ENCODE results near the gene ANAPC7.
"Not testable (repeated sequence)": the region's sequence is repeated elsewhere in the genome, so short reads cannot be mapped to it uniquely, and the experiment has no call there.

The ANAPC7 gene

GRCh38 chr12:110403146-110403975, at the start of gene ANAPC7:
TSS of gene ANAPC7 (minus strand) at chr12:110403708. CDS start at chr12:110403627, 81 bp downstream.
- DNase-seq: peak; percentile 93

- no peak for DNase-seq
Measured at GRCh38 chr12:110451263-110451662, 47.8 kb upstream of the ANAPC7 start.

- peak; percentile 96 for DNase-seq
Measured at GRCh38 chr12:110449799-110450497, 46.4 kb upstream of the ANAPC7 start, which contains the start of gene ARPC3. TSS of gene ARPC3 (minus strand) at chr12:110450337. CDS start at chr12:110450260, 77 bp downstream.

GRCh38 chr12:110444455-110444854, 40.9 kb upstream of the ANAPC7 start:
- no peak for DNase-seq

GRCh38 chr12:110436231-110436630, 32.7 kb upstream of the ANAPC7 start:
- DNase-seq: no peak

GRCh38 chr12:110431957-110432587, 28.6 kb upstream of the ANAPC7 start:
- peak; percentile 45 for DNase-seq

- DNase-seq: not testable (repeated sequence)
Measured at GRCh38 chr12:110429676-110430075, 26.2 kb upstream of the ANAPC7 start.

GRCh38 chr12:110426406-110426805, 22.9 kb upstream of the ANAPC7 start:
- DNase-seq: no peak

GRCh38 chr12:110424237-110424636, 20.7 kb upstream of the ANAPC7 start:
- no peak for DNase-seq

- no peak for DNase-seq
Measured at GRCh38 chr12:110421701-110422100, 18.2 kb upstream of the ANAPC7 start.

GRCh38 chr12:110421159-110421661, 17.7 kb upstream of the ANAPC7 start:
- no peak for DNase-seq

- not testable (repeated sequence) for DNase-seq
Measured at GRCh38 chr12:110420644-110421043, 17.1 kb upstream of the ANAPC7 start.

- DNase-seq: not testable (repeated sequence)
Measured at GRCh38 chr12:110417113-110417512, 13.6 kb upstream of the ANAPC7 start.

GRCh38 chr12:110410086-110410485, 6.6 kb upstream of the ANAPC7 start:
- not testable (repeated sequence) for DNase-seq

GRCh38 chr12:110405126-110405662, 1.7 kb upstream of the ANAPC7 start:
- not testable (repeated sequence) for DNase-seq

- DNase-seq: peak; percentile 81
Measured at GRCh38 chr12:110403976-110404682, 621 bp upstream of the ANAPC7 start.

GRCh38 chr12:110382683-110383082, 20.8 kb downstream of the ANAPC7 start:
- peak; percentile 46 for DNase-seq

GRCh38 chr12:110379631-110380030, 23.9 kb downstream of the ANAPC7 start:
- DNase-seq: no peak

- no peak for DNase-seq
Measured at GRCh38 chr12:110379197-110379596, 24.3 kb downstream of the ANAPC7 start.

GRCh38 chr12:110378131-110378790, 25.2 kb downstream of the ANAPC7 start:
- not testable (repeated sequence) for DNase-seq

GRCh38 chr12:110373962-110374611, 29.4 kb downstream of the ANAPC7 start:
- DNase-seq: no peak
